ENCODE data around the gene UBASH3B.
A peak's percentile ranks its signal among the peaks of the same experiment; 100 is the strongest.
"Not testable (repeated sequence)": the region's sequence is repeated elsewhere in the genome, so short reads cannot be mapped to it uniquely, and the experiment has no call there.

The UBASH3B gene, protein sequence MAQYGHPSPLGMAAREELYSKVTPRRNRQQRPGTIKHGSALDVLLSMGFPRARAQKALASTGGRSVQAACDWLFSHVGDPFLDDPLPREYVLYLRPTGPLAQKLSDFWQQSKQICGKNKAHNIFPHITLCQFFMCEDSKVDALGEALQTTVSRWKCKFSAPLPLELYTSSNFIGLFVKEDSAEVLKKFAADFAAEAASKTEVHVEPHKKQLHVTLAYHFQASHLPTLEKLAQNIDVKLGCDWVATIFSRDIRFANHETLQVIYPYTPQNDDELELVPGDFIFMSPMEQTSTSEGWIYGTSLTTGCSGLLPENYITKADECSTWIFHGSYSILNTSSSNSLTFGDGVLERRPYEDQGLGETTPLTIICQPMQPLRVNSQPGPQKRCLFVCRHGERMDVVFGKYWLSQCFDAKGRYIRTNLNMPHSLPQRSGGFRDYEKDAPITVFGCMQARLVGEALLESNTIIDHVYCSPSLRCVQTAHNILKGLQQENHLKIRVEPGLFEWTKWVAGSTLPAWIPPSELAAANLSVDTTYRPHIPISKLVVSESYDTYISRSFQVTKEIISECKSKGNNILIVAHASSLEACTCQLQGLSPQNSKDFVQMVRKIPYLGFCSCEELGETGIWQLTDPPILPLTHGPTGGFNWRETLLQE

DNA sequence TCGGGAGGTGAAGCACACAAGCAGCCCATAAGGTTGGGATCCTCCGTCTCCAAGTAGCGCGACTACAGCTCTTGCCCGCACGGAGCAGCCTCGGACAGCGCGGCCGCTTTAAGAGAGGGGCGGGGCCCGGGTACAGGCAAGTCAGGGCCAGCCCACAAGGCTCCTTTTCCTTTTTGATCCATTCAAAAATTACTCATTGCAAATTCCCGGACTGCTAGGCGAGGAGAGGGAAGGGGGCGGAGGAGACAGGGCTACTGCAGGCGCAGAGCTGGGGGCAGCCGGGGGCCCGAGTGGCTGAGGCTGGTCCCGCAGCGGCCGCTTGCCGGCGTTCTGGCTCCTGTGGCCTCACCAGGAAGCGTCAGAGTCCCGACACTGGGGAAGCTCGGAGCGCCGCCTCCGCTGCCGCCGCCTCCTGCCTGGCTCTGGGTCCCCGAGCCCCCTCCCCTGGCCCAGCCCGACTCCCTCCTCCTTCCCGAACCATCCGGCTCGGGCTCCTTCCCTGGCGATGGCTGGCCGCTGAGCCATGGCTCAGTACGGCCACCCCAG, at the start of gene UBASH3B:
Gene UBASH3B, plus strand, starts transcription at position 196 of the 546 bp plus-strand sequence. Its CDS starts 328 bp downstream, at position 524.
- H3K4me3 ChIP-seq, result peak within 1 kb of the TSS; percentile 77
- H3K9ac ChIP-seq (ENCODE audit: insufficient read length), result no peak within 1 kb of the TSS
- H3K36me3 ChIP-seq (ENCODE audit: insufficient read depth, low read length), result no peaks in the 10 kb centered on the region
- H3K9me3 ChIP-seq (ENCODE audit: low read depth, low read length), result no peaks in the 10 kb centered on the region
- DNase-seq (ENCODE audit: low read depth, low spot score), result no peak
- H3K27ac ChIP-seq, result no peak within 1 kb of the TSS
- TF ChIP-seq FOXP2 (optimal IDR thresholded peaks at IDR 0.05; ENCODE audit: control extremely low read depth, extremely low read length, insufficient read depth) (no peak), POLR2AphosphoS5 (IDR thresholded peaks at IDR 0.05; ENCODE audit: borderline replicate concordance, low read depth, low read length) (no peak), EZH2 (IDR thresholded peaks at IDR 0.05) (no peak)

DNA sequence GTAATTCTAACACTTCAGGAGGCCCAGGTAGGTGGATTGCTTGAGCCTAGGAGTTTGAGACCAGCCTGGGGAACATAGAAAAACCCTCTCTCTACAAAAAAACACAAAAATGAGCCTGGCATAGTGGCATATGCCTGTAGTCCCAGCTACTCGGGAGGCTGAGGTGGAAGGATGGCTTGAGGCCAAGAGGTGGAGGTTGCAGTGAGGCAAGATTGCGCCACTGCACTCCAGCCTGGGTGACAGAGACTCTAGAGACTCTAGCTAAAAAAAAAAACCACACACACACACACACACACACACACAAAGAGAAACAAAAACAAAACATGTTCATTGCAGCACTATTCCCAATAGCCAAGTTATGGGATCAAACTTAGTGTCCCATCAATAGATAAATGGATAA, 48.4 kb upstream of the UBASH3B start:
- not testable (repeated sequence) for H3K4me3 ChIP-seq; H3K9me3 ChIP-seq (ENCODE audit: low read depth, low read length); H3K36me3 ChIP-seq (ENCODE audit: insufficient read depth, low read length); H3K9ac ChIP-seq (ENCODE audit: insufficient read length); H3K27ac ChIP-seq; DNase-seq (ENCODE audit: low read depth, low spot score)

DNA sequence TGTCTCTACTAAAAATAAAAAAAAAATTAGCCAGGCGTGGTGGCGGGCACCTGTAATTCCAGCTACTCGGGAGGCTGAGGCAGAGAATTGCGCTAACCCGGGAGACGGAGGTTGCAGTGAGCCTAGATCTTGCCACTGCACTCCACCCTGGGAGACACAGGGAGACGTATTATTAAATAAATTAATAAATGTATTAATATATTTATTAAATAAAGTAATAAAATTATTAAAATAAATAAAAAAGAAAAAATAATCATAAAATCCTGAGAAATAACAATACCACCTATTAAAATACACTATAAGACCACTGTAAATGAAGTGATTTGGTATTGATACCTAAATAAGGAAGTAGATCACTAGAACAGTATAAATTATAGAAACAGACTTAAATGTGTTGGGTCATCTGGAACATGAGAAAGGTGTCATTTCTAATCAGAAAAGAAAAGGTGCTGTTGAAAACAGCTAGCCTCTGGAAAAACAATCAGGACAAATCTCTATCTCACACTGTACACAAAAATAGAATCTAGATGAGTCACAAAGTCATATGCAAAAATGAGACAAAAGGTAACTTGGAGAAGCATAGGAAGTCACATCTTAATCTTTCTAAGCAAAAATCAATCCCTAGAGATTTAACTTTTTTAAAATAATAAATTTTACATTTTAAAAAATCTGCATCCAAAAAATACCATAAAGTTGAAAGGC, 43.2 kb upstream of the UBASH3B start:
- DNase-seq (ENCODE audit: low read depth, low spot score), result no peak
- no peaks in the 10 kb centered on the region for H3K36me3 ChIP-seq (ENCODE audit: insufficient read depth, low read length)

DNA sequence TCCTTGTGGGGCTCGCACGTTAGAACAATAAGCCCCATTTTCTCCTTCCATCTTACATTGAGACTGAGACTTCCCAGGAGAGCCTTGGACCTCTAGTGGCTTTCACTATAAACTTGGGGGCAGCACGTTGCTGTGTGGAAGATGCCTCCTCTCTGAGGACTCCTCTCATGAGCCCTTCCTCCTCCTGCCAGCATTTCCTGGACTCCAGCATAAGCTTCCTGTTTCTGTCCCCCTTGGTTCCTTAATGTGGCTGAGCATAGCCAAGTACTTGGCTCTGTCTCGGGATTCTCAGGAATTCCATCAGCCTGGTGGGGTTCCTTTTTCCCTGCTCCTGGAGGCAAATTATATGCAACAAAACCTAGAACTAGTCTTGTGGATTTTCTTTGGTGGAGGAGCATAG, 38.8 kb upstream of the UBASH3B start:
- DNase-seq (ENCODE audit: low read depth, low spot score), result no peak
- H3K36me3 ChIP-seq (ENCODE audit: insufficient read depth, low read length), result no peaks in the 10 kb centered on the region
- H3K4me3 ChIP-seq, result no peak overlapping the region
- H3K27ac ChIP-seq, result no peak overlapping the region
- TF ChIP-seq POLR2AphosphoS5 (IDR thresholded peaks at IDR 0.05; ENCODE audit: borderline replicate concordance, low read depth, low read length) (no peak), FOXP2 (optimal IDR thresholded peaks at IDR 0.05; ENCODE audit: control extremely low read depth, extremely low read length, insufficient read depth) (no peak), EZH2 (IDR thresholded peaks at IDR 0.05) (no peak)
- H3K9ac ChIP-seq (ENCODE audit: insufficient read length), result no peak overlapping the region
- H3K9me3 ChIP-seq (ENCODE audit: low read depth, low read length), result no peaks in the 10 kb centered on the region

More for the DNA sequence above, 43.2 kb upstream of the UBASH3B start:
- no peak overlapping the region for H3K27ac ChIP-seq
- no peak for TF ChIP-seq POLR2AphosphoS5 (IDR thresholded peaks at IDR 0.05; ENCODE audit: borderline replicate concordance, low read depth, low read length)
- TF ChIP-seq EZH2 (IDR thresholded peaks at IDR 0.05), result no peak
- no peak for TF ChIP-seq FOXP2 (optimal IDR thresholded peaks at IDR 0.05; ENCODE audit: control extremely low read depth, extremely low read length, insufficient read depth)
- H3K9me3 ChIP-seq (ENCODE audit: low read depth, low read length), result no peaks in the 10 kb centered on the region
- H3K9ac ChIP-seq (ENCODE audit: insufficient read length), result no peak overlapping the region
- no peak overlapping the region for H3K4me3 ChIP-seq

DNA sequence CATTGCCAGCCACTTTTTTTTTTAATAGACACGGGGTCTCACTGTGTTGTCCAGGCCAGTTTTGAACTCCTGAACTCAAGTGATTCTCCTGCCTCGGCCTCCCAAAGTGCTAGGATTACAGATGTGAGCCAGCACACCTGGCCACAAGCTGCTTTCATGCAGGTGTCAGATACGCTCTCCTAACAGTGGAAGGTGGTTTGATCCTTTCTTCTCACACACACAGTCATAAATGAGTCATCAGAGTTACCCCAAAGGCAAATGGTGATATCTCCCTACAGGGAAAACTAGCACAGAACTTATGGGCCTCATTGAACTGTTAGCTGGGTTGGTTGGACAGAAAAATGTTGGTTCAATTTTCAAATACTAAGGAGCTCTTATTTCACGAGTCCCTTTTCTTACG, 38.2 kb upstream of the UBASH3B start:
- TF ChIP-seq FOXP2 (optimal IDR thresholded peaks at IDR 0.05; ENCODE audit: control extremely low read depth, extremely low read length, insufficient read depth) (no peak), EZH2 (IDR thresholded peaks at IDR 0.05) (no peak), POLR2AphosphoS5 (IDR thresholded peaks at IDR 0.05; ENCODE audit: borderline replicate concordance, low read depth, low read length) (no peak)
- H3K36me3 ChIP-seq (ENCODE audit: insufficient read depth, low read length), result no peaks in the 10 kb centered on the region
- no peak for DNase-seq (ENCODE audit: low read depth, low spot score)
- no peak overlapping the region for H3K4me3 ChIP-seq
- no peaks in the 10 kb centered on the region for H3K9me3 ChIP-seq (ENCODE audit: low read depth, low read length)
- H3K9ac ChIP-seq (ENCODE audit: insufficient read length), result no peak overlapping the region
- H3K27ac ChIP-seq, result no peak overlapping the region

DNA sequence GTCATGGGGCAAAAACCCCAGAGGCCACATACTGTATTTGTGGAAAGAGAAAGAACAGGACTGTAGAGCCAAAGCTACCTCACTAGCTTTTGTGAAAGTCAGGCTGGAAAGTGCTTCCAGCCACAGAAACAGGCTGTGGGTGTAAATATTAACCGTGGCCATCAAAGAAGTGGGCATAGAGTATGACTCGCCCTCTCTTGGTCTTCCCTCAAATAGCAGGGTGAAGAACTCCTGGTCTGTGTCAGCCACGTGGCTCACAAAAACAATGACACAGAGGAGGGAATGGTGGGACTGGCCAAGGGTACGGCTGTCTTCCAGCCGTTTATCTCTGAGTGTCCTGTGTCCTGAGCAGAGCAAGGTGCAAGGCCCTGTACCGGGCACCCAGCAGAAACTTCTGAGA, 37.6 kb upstream of the UBASH3B start:
- Histone ChIP-seq H3K9ac (ENCODE audit: insufficient read length) (no peak overlapping the region), H3K36me3 (ENCODE audit: insufficient read depth, low read length) (no peaks in the 10 kb centered on the region), H3K9me3 (ENCODE audit: low read depth, low read length) (no peaks in the 10 kb centered on the region), H3K4me3 (no peak overlapping the region), H3K27ac (no peak overlapping the region)
- no peak for DNase-seq (ENCODE audit: low read depth, low spot score)
- TF ChIP-seq POLR2AphosphoS5 (IDR thresholded peaks at IDR 0.05; ENCODE audit: borderline replicate concordance, low read depth, low read length), result no peak
- TF ChIP-seq EZH2 (IDR thresholded peaks at IDR 0.05), result no peak
- no peak for TF ChIP-seq FOXP2 (optimal IDR thresholded peaks at IDR 0.05; ENCODE audit: control extremely low read depth, extremely low read length, insufficient read depth)

DNA sequence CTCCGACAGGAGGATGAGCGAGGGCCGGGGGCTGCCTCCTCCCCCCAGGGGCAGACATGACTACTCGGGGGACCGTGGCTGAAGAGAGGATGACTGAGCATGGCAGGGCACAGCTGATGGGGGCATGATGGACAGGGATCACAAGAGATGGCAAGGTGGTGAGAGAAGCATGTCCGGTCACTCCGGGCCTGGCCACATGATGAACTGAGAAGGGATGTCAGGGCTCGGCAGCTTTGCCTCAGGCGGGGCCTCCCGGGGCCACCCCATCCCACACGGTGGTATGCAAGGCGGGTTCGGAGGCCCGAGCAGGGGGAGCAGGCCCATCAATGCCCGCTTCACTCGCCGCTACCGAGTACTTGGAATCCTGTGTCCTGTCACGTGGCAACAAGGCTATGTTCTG, 36.6 kb upstream of the UBASH3B start:
- no peak overlapping the region for H3K4me3 ChIP-seq
- H3K9ac ChIP-seq (ENCODE audit: insufficient read length), result no peak overlapping the region
- no peaks in the 10 kb centered on the region for H3K9me3 ChIP-seq (ENCODE audit: low read depth, low read length)
- no peaks in the 10 kb centered on the region for H3K36me3 ChIP-seq (ENCODE audit: insufficient read depth, low read length)
- DNase-seq (ENCODE audit: low read depth, low spot score), result no peak
- TF ChIP-seq POLR2AphosphoS5 (IDR thresholded peaks at IDR 0.05; ENCODE audit: borderline replicate concordance, low read depth, low read length), result no peak
- no peak for TF ChIP-seq EZH2 (IDR thresholded peaks at IDR 0.05)
- no peak for TF ChIP-seq FOXP2 (optimal IDR thresholded peaks at IDR 0.05; ENCODE audit: control extremely low read depth, extremely low read length, insufficient read depth)
- no peak overlapping the region for H3K27ac ChIP-seq

DNA sequence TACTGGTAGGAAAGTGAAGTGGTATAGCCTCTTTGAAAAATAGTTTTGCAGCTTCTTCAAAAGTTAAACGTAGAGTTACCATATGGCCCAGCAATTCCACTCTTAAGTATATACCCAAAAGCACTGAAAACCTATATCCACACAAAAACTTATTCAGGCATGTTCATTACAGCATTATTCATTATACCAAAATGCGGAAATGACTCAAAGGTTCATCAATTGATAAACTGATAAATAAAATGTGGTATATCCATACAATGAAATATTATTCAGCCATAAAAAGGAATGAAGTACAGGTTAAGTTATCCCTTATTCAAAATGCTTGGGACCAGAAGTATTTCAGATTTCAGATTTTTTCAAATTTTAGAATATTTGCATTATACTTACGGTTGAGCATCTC, 35.8 kb upstream of the UBASH3B start:
- DNase-seq (ENCODE audit: low read depth, low spot score), result no peak
- no peak for TF ChIP-seq EZH2 (IDR thresholded peaks at IDR 0.05)
- TF ChIP-seq POLR2AphosphoS5 (IDR thresholded peaks at IDR 0.05; ENCODE audit: borderline replicate concordance, low read depth, low read length), result no peak
- H3K9me3 ChIP-seq (ENCODE audit: low read depth, low read length), result no peaks in the 10 kb centered on the region
- no peak overlapping the region for H3K4me3 ChIP-seq
- no peak overlapping the region for H3K27ac ChIP-seq
- H3K9ac ChIP-seq (ENCODE audit: insufficient read length), result no peak overlapping the region
- no peaks in the 10 kb centered on the region for H3K36me3 ChIP-seq (ENCODE audit: insufficient read depth, low read length)

DNA sequence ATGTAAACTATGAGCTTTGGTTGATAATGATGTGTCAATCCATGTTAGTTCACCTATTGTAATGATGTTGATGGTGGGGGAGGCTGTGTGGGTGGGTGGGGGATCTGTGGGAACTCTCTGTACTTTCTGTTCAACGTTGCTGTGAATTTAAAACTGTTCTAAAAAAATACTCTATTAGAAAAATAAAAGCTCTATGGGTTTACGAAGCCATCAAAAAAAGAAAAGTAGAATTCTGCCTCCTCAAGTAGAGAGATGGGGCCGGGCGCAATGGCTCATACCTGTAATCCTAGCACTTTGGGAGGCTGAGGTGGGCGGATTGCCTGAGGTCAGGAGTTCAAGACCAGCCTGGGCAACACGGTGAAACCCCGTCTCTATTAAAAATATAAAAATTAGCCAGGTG, 30.0 kb upstream of the UBASH3B start:
- not testable (repeated sequence) for H3K36me3 ChIP-seq (ENCODE audit: insufficient read depth, low read length); H3K4me3 ChIP-seq; H3K9me3 ChIP-seq (ENCODE audit: low read depth, low read length); DNase-seq (ENCODE audit: low read depth, low spot score); H3K27ac ChIP-seq; H3K9ac ChIP-seq (ENCODE audit: insufficient read length)
